HG03025 (cell line): Measurements from ENCODE around the gene GALNT2.

Source experiments
- ATAC-seq: cut with Tn5 transposase; IDR thresholded peaks from one replicate; pipeline ENCODE4 v1.9.1; 2021; ENCODE audit warnings: mild to moderate bottlenecking, moderate library complexity; ENCODE audit not compliant: unreplicated experiment, low FRiP score

The GALNT2 gene

DNA sequence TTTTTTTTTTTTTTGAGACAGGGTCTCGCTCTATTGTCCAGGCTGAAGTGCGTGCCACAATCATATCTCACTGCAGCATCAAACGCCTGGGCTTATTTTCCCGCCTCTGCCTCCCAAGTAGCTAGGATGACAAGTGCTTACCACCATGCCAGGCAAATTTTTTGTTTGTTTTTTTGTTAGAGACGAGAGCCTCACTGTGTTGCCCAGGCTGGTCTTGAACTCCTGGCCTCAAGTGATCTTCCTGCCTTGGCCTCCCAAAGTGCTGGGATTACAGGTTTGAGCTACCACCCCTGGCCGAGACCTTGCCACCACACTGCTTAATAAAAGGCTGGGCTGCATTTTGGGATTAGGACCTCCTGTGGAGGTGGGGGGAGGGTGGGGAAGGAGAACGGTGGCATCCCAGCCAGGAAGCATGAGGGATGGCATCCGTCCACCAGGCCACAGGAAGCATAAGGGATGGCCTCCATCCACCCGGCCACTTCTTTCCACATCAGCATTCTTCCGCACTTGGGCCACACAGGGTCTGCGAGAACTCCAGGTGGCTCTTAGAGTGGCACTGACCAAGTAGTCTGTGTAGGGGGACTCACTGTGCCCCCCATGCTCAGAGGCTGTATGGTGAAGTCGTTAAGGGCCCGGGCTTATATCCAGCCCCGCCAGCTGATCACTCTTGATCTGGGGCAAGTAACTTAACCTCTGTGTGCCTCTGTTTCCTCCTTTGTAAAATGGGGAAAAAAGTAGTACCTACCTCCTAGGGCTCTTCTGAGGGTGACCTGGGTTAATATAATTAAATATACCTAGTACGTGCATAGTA lies 75.0 kb downstream of the GALNT2 start:
- ATAC-seq = no peak

DNA sequence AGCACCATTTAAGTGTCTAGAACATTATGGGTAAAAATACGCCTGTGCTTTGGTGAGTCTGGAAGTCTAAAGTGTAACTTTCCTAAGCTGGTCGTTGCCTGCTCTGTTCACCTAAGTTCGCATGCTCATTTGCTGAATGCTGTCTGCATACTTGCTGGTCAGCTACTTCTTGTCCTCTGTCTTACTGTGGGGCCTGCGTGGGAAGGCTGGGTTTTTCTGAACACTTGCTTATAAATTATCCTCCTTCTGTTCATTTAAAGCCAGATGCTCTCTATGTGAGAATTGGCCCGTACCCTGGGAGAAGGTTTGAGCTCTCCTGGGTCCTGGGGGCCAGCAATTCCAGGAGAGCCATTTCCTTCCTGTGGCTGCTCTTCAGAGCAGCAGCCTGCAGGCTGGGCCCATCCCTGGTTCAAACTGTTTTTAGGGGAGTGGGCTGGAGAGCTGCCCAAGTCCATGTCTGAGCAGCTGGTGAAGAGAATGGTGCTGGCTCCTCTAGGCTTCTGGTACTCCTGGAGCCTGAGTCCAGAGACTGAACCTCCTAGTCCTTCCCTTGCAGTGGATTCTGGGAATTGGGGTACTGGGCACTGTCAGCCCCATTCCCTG lies 75.7 kb downstream of the GALNT2 start:
- ATAC-seq = no peak

DNA sequence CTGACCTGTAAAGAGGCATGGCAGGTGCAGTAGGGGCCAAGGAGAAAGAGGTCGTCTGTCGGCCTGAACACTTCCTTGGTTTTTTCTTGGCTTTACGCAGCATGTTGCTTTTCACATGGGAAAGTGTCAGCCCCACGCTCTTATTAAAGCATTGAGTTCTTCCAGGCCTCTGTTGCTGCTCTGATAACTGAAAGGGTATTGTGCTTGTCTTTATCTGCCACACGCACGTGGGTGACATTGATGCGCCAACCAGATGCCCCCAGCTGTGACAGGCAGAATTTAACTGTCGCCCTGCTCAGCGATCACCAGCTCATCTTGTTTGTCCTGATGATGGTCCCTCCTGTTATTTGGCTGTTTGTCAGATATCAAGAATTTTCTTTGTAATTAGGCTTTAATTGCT lies 76.5 kb downstream of the GALNT2 start:
- no peak for ATAC-seq

DNA sequence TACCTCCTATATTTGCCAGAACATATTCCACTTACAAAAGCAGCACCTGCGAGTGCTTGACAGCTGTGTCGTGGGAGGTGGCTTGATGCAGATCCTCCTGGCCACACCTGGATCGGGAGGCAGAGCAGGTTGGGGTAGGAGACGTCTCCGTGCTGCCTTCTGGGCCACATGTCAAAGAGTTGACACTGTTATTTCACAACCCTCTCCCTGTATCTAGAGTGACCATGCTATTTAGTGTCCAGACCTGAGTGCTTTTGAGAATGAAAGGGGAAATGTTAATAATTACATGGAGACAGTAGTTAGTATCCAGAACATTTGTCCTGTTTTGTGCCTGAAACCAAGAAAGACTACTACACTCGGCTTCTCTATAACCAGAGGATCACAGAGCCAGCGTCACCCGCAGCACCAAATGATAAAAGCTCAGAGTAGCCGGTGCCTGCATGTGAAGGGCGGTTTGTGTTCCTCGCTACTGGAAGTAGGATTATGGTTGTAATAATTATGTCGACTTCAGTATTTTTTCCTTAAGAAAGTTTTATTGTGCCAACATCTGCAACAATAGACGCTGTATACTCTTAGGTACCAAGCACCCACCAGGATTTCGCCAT lies 77.1 kb downstream of the GALNT2 start:
- no peak for ATAC-seq

DNA sequence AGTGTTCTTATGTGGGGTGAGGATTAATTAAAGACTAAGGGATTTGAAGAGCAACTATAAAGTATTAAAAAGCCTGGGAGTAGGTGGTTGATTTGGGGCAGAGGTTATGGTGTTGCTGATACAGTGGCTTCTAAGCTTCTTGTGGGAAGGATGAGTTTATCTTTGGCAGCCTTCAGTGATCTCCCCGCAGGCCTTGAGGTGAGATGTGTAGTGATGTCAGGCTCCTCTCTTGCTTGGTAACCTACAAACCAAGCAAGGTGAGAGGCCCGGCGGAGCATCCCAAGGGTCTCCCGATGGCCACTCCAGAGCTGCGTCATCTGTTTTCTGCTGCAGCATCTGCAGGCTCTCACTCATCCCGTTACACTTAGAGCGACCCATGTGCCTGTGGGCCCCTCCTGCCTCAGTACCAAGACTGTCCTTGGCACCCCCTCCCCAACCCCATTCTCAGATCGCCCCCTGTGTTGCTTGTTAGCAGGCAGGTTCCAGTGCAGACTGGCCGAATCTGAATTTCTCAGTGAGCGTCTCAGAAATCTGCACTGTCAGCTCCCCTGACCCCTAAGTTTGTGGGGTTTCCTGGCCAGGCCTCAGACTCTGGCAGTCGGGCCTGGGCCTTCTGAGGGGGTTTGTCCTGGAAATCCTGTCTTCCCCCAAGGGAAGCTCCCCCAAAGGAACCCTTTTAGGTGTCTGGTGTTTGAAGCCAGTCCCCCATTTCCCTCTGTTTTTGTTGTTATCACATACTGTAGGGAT lies 77.9 kb downstream of the GALNT2 start:
- no peak for ATAC-seq

DNA sequence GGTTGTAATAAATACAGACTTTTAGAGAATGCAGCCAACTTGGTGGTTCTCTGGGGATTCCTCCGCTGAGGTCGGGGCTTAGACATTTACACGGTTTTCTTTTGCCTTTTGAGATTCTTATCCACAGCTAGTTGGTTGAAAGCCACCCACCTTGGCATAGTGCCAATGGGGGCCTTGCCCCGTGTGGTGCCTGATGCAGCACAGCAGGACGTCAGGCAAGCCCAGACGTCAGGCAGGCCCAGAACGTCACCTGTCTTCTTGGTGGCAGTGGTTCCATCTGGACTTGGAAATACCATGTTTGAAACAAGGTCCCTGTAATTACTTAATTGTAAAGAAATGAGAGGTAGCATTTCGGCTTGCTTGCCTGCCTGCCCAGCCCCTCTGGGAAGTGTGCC lies 78.5 kb downstream of the GALNT2 start:
- no peak for ATAC-seq

DNA sequence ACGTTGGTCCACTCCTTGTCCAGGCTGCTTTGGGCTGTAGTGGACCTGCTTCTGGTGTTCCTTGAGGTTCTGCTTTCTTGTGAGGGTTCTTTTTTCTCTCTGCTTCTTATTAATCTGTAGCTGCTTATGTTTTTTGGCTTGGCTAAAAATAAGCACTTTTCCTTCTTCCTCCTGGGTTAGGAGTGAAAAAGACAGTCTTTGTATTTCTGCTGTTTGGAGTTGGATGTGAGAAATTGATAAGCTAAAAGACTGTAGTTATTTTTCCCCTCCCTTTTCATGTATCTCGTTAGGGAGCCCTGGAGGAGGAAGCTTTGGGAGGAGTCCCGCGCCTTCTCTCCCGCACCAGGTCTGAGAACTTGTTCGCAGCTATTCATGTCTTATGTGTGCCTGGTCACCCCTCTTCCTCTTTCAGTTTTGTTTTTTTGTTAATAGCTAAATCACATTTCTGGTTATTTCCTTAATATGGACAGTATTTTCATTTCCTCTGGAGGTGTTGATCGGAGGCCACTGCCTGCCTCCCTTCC lies 79.0 kb downstream of the GALNT2 start:
- ATAC-seq = no peak

DNA sequence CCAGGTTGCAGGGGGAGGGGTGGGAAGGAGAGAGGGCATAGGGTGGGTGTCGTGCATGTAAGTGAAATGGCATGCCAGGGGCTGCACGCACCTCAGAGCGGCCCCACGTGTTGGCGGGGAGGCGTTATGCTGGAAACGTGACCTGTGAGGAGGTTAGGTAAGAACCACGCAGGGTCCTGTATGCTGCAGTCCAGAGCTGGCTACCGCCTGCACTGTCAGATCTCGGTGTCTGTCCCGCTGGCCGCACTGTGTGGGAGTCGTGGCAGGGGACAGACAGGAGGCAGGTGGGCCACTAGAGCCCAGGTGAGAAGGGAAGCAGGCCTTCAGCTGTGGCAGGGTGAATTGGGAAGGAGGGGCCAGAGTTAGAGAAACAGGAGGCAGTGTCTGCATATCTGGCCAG lies 79.7 kb downstream of the GALNT2 start:
- ATAC-seq = no peak

DNA sequence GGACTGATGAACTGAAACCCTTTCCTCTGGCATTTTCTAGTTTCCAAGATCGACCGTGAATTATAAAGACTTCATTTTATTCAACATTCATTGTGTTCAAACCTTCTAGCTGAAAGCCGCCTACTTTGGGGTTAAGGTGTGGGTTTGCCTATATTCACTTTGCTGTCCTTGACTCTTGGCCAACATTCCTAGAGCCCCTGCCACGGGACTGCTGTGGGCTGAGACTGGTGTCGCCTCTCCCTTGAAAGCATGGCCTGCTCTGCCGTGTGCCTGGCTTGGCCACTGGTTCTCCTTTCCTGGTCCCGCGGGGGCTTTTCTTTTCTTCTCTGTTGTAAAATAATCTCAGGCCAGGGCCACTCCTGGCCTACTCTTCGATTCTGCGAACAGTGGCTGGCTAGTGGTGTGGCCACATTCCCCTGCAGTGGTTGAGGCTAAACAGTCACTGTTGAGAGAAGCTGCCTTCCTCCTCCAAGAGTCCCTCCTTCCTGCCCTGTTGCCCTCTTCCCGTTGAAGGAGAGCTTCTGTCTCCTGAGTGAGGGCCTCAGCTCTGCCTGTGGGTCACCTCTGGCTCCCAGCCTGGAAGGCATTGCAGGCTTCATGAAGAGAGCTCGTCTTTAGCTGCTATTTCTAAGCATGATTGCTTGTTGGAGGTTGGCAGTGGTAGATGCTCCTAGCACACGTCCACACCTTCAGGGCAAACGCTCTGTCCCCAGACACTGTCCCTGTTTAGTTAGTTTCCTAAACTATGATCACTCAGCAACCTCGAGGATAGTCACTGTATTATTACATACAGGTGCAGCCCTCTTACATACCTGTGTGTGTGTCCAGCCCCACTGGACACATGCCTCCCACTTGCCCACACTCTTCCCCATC lies 80.5 kb downstream of the GALNT2 start:
- ATAC-seq = no peak

DNA sequence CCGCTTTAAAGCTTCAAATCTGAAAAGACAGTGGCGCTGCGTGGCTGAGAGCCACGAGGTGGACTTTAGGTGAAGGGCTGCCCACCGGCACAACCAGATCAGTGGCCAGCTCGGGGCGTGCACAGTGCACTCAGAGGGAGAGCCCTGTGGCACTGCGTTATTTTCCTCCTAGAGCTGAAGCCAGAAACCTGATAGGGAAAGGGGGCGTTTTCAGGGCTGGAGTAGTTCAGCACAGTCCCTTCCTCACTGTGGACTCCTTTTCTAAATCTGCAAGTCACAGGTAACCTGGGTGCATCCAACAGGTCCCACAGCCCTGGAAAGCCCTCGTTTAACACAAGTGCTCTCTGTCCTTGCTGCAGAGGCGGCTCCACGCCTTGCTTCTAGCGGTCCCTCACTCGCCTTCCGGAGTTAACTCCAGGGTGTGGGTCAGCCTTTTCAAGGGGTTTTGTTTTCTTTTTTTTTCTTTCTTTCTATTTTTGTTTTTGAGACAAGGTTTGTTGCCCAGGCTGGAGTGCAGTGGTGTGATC lies 81.2 kb downstream of the GALNT2 start:
- ATAC-seq = no peak

DNA sequence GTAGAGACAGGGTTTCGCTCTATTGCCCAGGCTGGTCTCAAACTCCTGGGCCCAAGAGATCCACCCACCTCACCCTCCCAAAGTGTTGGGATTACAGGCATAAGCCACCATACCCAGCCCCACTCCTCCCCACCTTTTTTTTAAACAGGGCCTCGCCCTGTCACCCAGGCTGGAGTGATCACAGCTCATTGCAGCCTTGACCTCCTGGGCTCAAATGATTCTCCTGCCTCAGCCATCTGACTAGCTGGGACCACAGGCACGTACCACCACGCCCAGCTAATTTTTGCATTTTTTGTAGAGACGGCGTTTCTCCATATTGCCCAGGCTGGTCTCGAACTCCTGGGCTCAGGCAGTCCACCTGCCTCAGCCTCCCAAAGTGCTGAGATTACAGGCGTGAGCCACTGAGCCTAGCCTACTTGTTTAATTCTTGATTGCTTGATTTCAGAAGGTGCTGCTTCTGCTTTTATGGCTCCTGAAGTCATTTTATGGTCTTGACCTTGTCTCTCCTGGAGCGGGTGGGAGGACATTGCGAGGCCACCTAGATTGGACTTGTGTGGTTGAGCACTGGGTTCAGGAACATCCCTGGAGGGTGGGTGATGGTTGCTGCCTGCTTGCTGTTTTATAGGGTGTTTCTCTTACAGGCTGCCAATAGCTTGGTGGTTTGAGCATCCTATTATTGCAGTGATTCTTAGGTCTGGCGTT lies 81.9 kb downstream of the GALNT2 start:
- no peak for ATAC-seq

DNA sequence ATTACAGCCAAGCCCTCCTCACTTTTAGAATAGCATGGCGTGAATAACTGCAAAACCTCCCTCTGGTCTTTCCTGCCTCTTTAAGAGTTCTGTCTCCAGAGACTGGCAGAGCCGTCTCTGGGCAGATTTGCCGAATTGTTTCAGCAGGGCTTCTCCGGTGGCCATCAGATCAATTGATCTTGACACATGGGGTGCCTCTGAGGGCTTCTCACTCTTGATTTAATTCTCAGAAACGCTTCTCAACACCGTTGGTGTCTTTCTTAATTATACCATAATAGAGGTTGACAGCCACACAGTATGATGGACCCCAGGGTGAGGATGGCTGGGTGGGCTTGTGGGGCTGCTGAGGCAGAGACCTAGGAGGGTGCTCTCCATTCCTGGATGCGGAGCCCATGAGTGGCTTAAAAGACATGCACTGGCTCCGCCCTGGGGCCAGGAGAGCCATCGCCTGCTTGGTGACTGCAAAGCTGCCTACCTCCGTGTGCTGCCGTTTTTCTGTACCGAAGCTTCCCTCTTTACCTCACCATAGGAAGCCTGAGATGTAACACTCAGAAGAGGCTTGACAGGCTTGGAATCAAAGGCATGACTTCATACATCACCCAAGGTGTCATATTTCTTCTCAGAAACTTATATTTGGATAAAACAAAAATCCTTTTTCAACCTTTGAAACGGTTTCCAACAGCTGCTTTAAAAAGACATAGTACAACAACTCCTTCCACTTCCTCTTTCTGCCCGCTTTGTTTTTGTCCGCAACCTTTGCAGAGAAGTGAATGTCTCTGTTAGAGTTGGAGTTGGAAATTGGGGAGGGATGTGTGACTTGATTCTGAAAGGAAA lies 82.9 kb downstream of the GALNT2 start:
- ATAC-seq = peak; percentile 73

DNA sequence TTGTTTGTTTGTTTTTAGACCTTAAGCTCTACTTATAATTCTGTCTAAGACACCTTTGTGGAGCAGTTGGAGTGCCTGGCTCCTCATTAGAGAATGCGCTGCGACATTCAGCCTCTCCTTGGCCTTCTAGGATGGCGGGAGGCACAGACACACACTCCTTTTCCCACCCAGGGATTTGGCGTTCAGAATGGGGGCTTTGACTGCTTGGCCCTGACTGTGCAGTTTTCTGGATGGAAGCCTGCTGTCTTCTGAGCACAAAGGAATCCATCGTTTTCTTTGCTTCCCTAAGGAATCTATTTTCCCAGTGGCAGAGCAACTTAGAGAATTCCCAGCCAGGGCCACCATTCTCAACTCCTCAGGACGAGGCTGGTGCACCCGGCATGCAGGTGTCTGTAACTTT lies 83.6 kb downstream of the GALNT2 start:
- ATAC-seq = no peak

DNA sequence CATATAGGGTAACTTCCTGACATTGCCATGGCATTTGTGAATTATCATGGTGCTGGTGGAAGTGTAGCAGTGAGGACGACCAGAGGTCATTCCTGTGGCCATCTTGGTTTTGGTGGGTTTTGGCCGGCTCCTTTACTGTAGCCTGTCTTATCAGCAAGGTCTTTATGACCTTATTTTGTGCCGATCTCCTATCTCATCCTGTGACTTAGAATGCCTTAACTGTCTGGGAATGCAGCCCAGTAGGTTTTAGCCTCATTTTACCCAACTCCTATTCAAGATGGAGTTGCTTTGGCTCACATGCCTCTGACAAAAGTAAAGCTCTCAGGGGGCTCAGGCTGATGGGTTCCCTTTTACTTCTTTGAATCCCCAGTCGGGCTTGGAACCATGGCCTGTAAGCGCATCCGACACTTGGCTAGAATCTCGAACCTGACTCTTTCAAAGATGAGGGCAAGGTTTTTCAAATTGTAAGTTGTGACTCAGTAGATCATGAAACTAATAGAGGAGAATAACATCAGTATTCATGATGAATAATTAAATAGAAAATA lies 85.0 kb downstream of the GALNT2 start:
- ATAC-seq = no peak

DNA sequence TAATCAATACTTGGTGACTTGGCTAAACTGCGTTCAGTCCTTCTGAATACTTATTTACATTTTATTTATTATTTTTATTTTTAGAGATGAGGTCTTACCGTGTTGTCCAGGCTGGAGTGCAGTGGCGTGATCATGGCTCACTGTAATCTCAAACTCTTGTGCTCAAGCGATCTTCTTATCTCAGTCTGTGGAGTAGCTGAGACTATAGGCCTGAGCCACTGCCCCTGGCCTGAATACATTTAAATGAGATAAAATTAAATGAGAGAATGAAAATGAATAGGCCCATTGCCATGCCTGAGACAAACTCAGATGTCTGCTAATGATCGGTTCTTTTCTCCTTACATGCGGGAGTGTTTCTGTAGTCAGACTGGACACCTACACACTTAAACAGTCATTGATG lies 86.0 kb downstream of the GALNT2 start:
- no peak for ATAC-seq

DNA sequence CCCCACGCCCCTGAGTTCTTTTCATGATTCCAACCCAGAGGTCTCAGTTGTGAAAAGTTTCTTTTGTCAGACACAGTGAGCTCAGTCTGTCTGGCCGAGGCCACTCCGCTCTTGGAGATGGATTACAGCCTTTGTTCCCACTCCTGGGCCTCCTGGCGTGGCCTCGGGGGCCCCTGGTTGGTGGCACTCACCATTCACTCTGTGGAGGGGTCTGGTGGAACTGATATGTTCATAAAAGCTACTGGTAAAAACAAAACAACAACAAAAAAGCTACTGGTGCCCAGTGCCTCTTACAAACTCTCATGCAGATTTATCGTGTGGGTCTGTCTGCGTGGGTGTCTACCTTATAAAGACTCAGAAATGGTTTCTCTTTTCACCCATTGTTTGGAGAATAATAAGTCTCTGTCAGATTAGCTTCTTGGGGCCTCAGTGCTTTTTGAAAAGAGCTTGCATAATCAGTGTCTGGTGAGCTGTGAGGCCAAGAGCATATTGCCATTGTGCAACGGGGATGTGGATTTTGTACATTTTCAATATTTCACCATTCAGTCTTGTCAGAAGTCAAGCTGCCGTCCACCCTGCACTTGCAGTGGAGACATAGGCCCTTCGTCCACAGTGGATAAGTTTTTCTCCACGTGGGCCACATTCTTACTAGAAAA lies 86.7 kb downstream of the GALNT2 start:
- ATAC-seq = no peak

DNA sequence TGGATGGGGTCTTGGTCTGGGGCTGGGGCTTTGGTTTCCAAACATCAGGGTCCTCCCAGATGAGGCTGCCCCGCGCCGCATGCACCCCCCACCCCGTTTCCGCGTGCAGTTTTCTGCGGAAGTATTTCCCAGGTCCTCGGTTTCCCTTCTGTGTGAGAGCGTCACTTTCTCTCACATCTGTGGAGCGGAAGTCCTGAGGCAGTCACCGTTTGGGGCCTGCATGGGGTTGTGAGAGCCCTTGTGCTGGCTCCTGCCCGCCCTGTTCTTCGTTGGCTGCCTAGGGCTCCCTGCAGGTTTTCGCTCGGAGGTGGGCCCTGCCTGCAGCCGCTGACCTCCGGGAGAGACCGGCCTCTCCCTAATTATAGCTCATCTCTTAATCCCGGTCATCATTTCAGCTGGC lies 88.0 kb downstream of the GALNT2 start:
- ATAC-seq = no peak

DNA sequence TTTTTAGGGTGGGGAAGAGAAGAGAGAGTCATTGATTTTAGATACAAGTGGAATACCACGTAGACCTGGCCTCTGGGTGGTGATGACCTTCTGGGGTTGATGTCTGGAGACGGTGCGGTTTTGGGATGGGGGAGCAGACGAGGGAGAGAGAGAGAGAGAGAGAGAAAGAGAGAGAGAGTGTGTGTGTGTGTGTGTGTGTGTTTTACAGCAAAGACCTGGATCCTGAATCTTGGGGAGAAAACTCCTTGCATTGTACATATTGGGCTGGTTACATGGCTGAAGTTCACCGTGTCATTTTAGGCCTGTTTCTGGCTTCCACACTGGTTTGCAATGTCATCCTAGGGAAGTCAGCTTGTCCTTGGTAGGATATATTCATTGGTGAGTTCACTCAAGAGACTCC lies 89.0 kb downstream of the GALNT2 start:
- ATAC-seq = no peak
